Measurements from ENCODE around the gene ZNF333. TPM values are rescaled to one million over a fixed set of nuclear protein-coding genes. Genes with fewer than 3 reads are reported as not detected.

The ZNF333 gene
- total RNA-seq, 6 experiments from 2014 or later = 7.9 to 10.0 (median 9.1) TPM

GRCh38 chr19:14695471-14695870, 5.6 kb downstream of the ZNF333 start:
- TF ChIP-seq CTCF (IDR thresholded peaks at IDR 0.05) = no peak
- peaks cover 3% of the 10 kb centered on the region for H3K27me3 Mint-ChIP-seq (ENCODE audit: insufficient read depth)
- no peak overlapping the region for H3K27ac Mint-ChIP-seq
- peaks cover 19% of the 10 kb centered on the region for H3K36me3 Mint-ChIP-seq (ENCODE audit: low read depth)
- no peaks in the 10 kb centered on the region for H3K9me3 Mint-ChIP-seq
- no peaks in the 10 kb centered on the region; the same call in 1 of the 2 replicates for H3K4me1 Mint-ChIP-seq (ENCODE audit: low read depth)
- no peak for DNase-seq
- H3K4me3 Mint-ChIP-seq = no peak overlapping the region

- no peak for DNase-seq
- Mint-ChIP-seq H3K36me3 (ENCODE audit: low read depth) (peaks cover 56% of the 10 kb centered on the region), H3K27ac (no peak overlapping the region)
Observed at GRCh38 chr19:14699641-14700040, 9.8 kb downstream of the ZNF333 start.

GRCh38 chr19:14700711-14701375, 11.0 kb downstream of the ZNF333 start:
- peaks cover 7% of the 10 kb centered on the region for H3K9me3 Mint-ChIP-seq
- no peaks in the 10 kb centered on the region for H3K4me1 Mint-ChIP-seq (ENCODE audit: low read depth)
- H3K27me3 Mint-ChIP-seq (ENCODE audit: insufficient read depth) = no peaks in the 10 kb centered on the region
- H3K36me3 Mint-ChIP-seq (ENCODE audit: low read depth) = peaks cover 59% of the 10 kb centered on the region
- H3K4me3 Mint-ChIP-seq = no peak overlapping the region
- DNase-seq = no peak
- no peak for TF ChIP-seq CTCF (IDR thresholded peaks at IDR 0.05)
- H3K27ac Mint-ChIP-seq = no peak overlapping the region

More at GRCh38 chr19:14699641-14700040, 9.8 kb downstream of the ZNF333 start:
- TF ChIP-seq CTCF (IDR thresholded peaks at IDR 0.05) = no peak
- no peak overlapping the region for H3K4me3 Mint-ChIP-seq
- no peaks in the 10 kb centered on the region for H3K4me1 Mint-ChIP-seq (ENCODE audit: low read depth)
- H3K27me3 Mint-ChIP-seq (ENCODE audit: insufficient read depth) = no peaks in the 10 kb centered on the region
- peaks cover 7% of the 10 kb centered on the region for H3K9me3 Mint-ChIP-seq

DNA sequence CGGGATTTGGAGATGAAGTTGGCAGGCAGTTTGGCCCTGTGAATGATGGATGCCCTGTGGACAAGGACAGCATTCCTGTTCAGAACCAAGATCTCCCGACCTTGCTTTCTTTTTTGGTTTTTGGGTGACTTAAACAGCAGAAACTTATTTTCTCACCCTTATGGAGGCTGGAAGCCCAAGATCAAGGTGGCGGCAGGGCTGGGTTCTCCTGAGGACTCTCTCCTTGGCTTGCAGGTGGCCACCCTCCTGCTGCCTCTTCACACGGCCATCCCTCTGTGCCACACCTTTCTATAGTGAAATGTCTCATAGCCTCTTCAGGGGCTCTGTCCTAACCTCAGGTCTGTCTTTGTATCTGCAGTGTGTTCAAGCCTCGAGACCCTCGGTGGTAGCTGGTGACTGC, 14.0 kb downstream of the ZNF333 start:
- Mint-ChIP-seq H3K4me1 (ENCODE audit: low read depth) (no peaks in the 10 kb centered on the region), H3K27ac (no peak overlapping the region), H3K9me3 (peaks cover 11% of the 10 kb centered on the region), H3K4me3 (no peak overlapping the region), H3K36me3 (ENCODE audit: low read depth) (peaks cover 76% of the 10 kb centered on the region), H3K27me3 (ENCODE audit: insufficient read depth) (no peaks in the 10 kb centered on the region)
- DNase-seq = no peak
- TF ChIP-seq CTCF (IDR thresholded peaks at IDR 0.05) = no peak

- Mint-ChIP-seq H3K4me3 (no peak overlapping the region), H3K36me3 (ENCODE audit: low read depth) (peaks cover 78% of the 10 kb centered on the region)
Observed at GRCh38 chr19:14704450-14704849, 14.6 kb downstream of the ZNF333 start.

More at GRCh38 chr19:14704450-14704849, 14.6 kb downstream of the ZNF333 start:
- no peak for DNase-seq
- no peak for TF ChIP-seq CTCF (IDR thresholded peaks at IDR 0.05)
- H3K27me3 Mint-ChIP-seq (ENCODE audit: insufficient read depth) = no peaks in the 10 kb centered on the region
- no peak overlapping the region for H3K27ac Mint-ChIP-seq
- no peaks in the 10 kb centered on the region for H3K4me1 Mint-ChIP-seq (ENCODE audit: low read depth)
- H3K9me3 Mint-ChIP-seq = peaks cover 12% of the 10 kb centered on the region
